ENCODE results near the gene CLDN1.

- TF ChIP-seq CTCF (IDR thresholded peaks at IDR 0.05; ENCODE audit: low read depth, low read length) (no peak), MAX (IDR thresholded peaks at IDR 0.05; ENCODE audit: low read depth, low read length) (no peak), POLR2A (IDR thresholded peaks at IDR 0.05; ENCODE audit: extremely low read depth, insufficient read length) (no peak)
These were observed 16.8 kb downstream of the CLDN1 start for GRCh38 chr3:190305406-190305805.
